Vagina (tissue), 2 donors: Measurements from ENCODE around the gene NLGN3. TPM values are rescaled to one million over a fixed set of nuclear protein-coding genes. Genes with fewer than 3 reads are reported as not detected.

Experiments used
- DNase-seq, 2 donors: peaks; one replicate each; pipeline ENCODE4 v3.0.0-alpha.2; 2017; ENCODE audit errors: extremely low spot score in 2 of 2
- H3K27ac ChIP-seq: fragments of 200-600 bp; sonication (generic); one replicate; pipeline ENCODE4 v1.5.1; 2019
- H3K27me3 ChIP-seq: fragments of 200-600 bp; sonication (generic); one replicate; pipeline ENCODE4 v1.5.1; 2019
- H3K36me3 ChIP-seq, 2 donors: fragments of 200-600 bp; sonication (generic); one replicate each; pipeline ENCODE4 v1.5.1; 2017 to 2019
- H3K4me1 ChIP-seq: fragments of 200-600 bp; sonication (generic); one replicate; pipeline ENCODE4 v1.5.1; 2019
- H3K4me3 ChIP-seq, 2 donors: fragments of 200-600 bp; sonication (generic); 1 replicate in 1 of 2; 2 replicates in 1 of 2; pipeline ENCODE4 v1.5.1; 2016 to 2019
- H3K9me3 ChIP-seq: fragments of 200-600 bp; sonication (generic); one replicate; pipeline ENCODE4 v1.5.1; 2019
- CTCF ChIP-seq, 3 experiments: fragments of 450-650 bp in 2 of 3; fragments of 200-600 bp in 1 of 3; sonication (generic) in 1 of 3; IDR thresholded peaks; one replicate each; pipeline ENCODE4 v1.5.1; 2017 to 2019; ENCODE audit warnings: antibody characterized with exemption in 3 of 3, mild to moderate bottlenecking in 2 of 3, moderate library complexity in 2 of 3
- POLR2A ChIP-seq, 2 donors: fragments of 450-650 bp; IDR thresholded peaks; one replicate each; pipeline ENCODE4 v1.6.1; 2017; ENCODE audit warnings: antibody characterized with exemption in 2 of 2, mild to moderate bottlenecking in 2 of 2, moderate library complexity in 2 of 2
- POLR2AphosphoS5 ChIP-seq, 2 donors: sonication (generic); formaldehyde crosslinking; IDR thresholded peaks; one replicate each; pipeline ENCODE4 v1.9.0; 2017; ENCODE audit warnings: antibody characterized with exemption in 2 of 2, mild to moderate bottlenecking in 2 of 2, low read depth in 1 of 2; ENCODE audit not compliant: insufficient read depth in 1 of 2
- intact Hi-C: fragments of 100-400 bp; cut with DNase I; formaldehyde crosslinking; loops from one replicate; pipeline ENCODE4 v1.15.1; 2023
- total RNA-seq: library from RNA; depleted of rRNA; stranded (reverse); fragments of >200 nt; gene quantifications from one replicate; pipeline ENCODE4 v1.2.3, GENCODE V29; 2016

The NLGN3 gene
- total RNA-seq, 1 donor from 2014 or later: 1.7 TPM

- TF ChIP-seq CTCF (IDR thresholded peaks at IDR 0.05) (no peak), POLR2A (IDR thresholded peaks at IDR 0.05) (no peak), POLR2AphosphoS5 (IDR thresholded peaks at IDR 0.05; ENCODE audit: insufficient read depth in 1 of 2, low read depth in 1 of 2) (no peak)
- H3K9me3 ChIP-seq: no peaks in the 10 kb centered on the region
- intact Hi-C loops: no loop called here
- DNase-seq: no peak
- H3K27ac ChIP-seq: no peak overlapping the region
- H3K36me3 ChIP-seq: no peaks in the 10 kb centered on the region
- no peak overlapping the region for H3K4me3 ChIP-seq
- no peaks in the 10 kb centered on the region for H3K4me1 ChIP-seq
- no peaks in the 10 kb centered on the region for H3K27me3 ChIP-seq
These were observed 69.5 kb downstream of the NLGN3 start for GRCh38 chrX:71214152-71214551.

GRCh38 chrX:71214604-71215337, 70.1 kb downstream of the NLGN3 start:
- H3K36me3 ChIP-seq: no peaks in the 10 kb centered on the region
- no peaks in the 10 kb centered on the region for H3K4me1 ChIP-seq
- H3K4me3 ChIP-seq: no peak overlapping the region
- DNase-seq: no peak
- no peaks in the 10 kb centered on the region for H3K9me3 ChIP-seq
- H3K27ac ChIP-seq: no peak overlapping the region
- H3K27me3 ChIP-seq: no peaks in the 10 kb centered on the region
- TF ChIP-seq POLR2A (IDR thresholded peaks at IDR 0.05) (no peak), CTCF (IDR thresholded peaks at IDR 0.05) (no peak), POLR2AphosphoS5 (IDR thresholded peaks at IDR 0.05; ENCODE audit: insufficient read depth in 1 of 2, low read depth in 1 of 2) (no peak)
- intact Hi-C loops: no loop called here

GRCh38 chrX:71215338-71215912, 70.8 kb downstream of the NLGN3 start:
- Histone ChIP-seq H3K4me3 (no peak overlapping the region), H3K27ac (no peak overlapping the region), H3K36me3 (no peaks in the 10 kb centered on the region), H3K9me3 (no peaks in the 10 kb centered on the region), H3K4me1 (no peaks in the 10 kb centered on the region), H3K27me3 (no peaks in the 10 kb centered on the region)
- intact Hi-C loops: no loop called here
- no peak for DNase-seq
- TF ChIP-seq POLR2A (IDR thresholded peaks at IDR 0.05) (no peak), POLR2AphosphoS5 (IDR thresholded peaks at IDR 0.05; ENCODE audit: insufficient read depth in 1 of 2, low read depth in 1 of 2) (no peak), CTCF (IDR thresholded peaks at IDR 0.05) (no peak)

GRCh38 chrX:71216485-71216884, 71.8 kb downstream of the NLGN3 start:
- intact Hi-C loops: no loop called here
- no peak for DNase-seq
- TF ChIP-seq POLR2AphosphoS5 (IDR thresholded peaks at IDR 0.05; ENCODE audit: insufficient read depth in 1 of 2, low read depth in 1 of 2): no peak
- TF ChIP-seq CTCF (IDR thresholded peaks at IDR 0.05): no peak
- no peak for TF ChIP-seq POLR2A (IDR thresholded peaks at IDR 0.05)

GRCh38 chrX:71217298-71217697, 72.7 kb downstream of the NLGN3 start:
- no peak overlapping the region for H3K4me3 ChIP-seq
- no peaks in the 10 kb centered on the region for H3K4me1 ChIP-seq
- H3K27ac ChIP-seq: no peak overlapping the region
- TF ChIP-seq POLR2AphosphoS5 (IDR thresholded peaks at IDR 0.05; ENCODE audit: insufficient read depth in 1 of 2, low read depth in 1 of 2) (no peak), CTCF (IDR thresholded peaks at IDR 0.05) (no peak)
- no peak for DNase-seq
- intact Hi-C loops: no loop called here
- no peaks in the 10 kb centered on the region for H3K27me3 ChIP-seq
- H3K36me3 ChIP-seq: no peaks in the 10 kb centered on the region
- H3K9me3 ChIP-seq: no peaks in the 10 kb centered on the region

More at GRCh38 chrX:71216485-71216884, 71.8 kb downstream of the NLGN3 start:
- Histone ChIP-seq H3K36me3 (no peaks in the 10 kb centered on the region), H3K27ac (no peak overlapping the region), H3K4me1 (no peaks in the 10 kb centered on the region), H3K4me3 (no peak overlapping the region), H3K9me3 (no peaks in the 10 kb centered on the region), H3K27me3 (no peaks in the 10 kb centered on the region)
